Measurements from ENCODE around the gene SPAG17.

SPAG17 gene

DNA sequence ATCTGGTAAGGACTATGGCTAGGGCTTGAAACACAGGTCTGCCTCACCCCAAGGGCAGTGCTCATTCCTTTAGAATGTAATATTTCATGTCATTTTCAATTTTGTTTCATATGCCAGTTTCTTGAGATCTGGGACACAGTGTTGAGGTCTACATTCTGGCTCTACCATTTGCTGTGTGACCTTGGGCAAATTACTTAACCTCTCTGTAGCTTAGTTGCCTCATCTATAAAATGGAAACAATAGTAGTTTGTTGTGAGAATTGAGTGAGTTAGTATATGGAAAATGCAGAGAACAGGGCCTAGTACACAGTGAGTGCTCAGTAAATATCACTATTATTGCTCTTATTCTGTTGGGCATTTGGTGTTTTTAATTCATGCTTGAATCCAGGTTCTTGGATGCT, 171.1 kb downstream of the SPAG17 start:
- in situ Hi-C loops (cut with HindIII; ENCODE audit: low sequenced_read_pairs) = no loop called here
- H3K4me3 ChIP-seq (ENCODE audit: low read depth, low read length) = no peak overlapping the region
- TF ChIP-seq, protein P1, sequence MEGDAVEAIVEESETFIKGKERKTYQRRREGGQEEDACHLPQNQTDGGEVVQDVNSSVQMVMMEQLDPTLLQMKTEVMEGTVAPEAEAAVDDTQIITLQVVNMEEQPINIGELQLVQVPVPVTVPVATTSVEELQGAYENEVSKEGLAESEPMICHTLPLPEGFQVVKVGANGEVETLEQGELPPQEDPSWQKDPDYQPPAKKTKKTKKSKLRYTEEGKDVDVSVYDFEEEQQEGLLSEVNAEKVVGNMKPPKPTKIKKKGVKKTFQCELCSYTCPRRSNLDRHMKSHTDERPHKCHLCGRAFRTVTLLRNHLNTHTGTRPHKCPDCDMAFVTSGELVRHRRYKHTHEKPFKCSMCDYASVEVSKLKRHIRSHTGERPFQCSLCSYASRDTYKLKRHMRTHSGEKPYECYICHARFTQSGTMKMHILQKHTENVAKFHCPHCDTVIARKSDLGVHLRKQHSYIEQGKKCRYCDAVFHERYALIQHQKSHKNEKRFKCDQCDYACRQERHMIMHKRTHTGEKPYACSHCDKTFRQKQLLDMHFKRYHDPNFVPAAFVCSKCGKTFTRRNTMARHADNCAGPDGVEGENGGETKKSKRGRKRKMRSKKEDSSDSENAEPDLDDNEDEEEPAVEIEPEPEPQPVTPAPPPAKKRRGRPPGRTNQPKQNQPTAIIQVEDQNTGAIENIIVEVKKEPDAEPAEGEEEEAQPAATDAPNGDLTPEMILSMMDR (IDR thresholded peaks at IDR 0.05; ENCODE audit: low read depth, low read length, missing control alignments) = no peak
- DNase-seq (ENCODE audit: low read depth) = no peak

DNA sequence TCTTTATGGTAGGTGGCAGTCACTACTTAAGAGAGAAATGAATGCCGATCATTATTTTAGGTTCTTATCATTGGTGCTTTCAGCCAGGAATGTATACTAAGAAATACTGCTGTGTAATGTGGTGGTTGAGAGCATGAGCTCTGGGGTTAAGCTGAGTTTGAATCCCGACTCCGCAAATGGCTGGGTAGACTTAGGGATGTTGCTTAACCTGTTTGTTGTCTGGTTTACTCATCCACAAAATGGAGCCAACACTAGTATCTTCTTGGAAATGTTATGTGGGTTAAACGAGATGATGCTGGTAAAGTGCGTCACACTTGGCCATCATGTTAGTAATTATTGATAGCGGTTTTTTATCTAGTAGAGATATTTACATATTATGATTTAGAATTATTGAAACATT, 171.7 kb downstream of the SPAG17 start:
- H3K4me3 ChIP-seq (ENCODE audit: low read depth, low read length) = no peak overlapping the region
- in situ Hi-C loops (cut with HindIII; ENCODE audit: low sequenced_read_pairs) = no loop called here
- TF ChIP-seq, protein P1 (IDR thresholded peaks at IDR 0.05; ENCODE audit: low read depth, low read length, missing control alignments) = no peak
- DNase-seq (ENCODE audit: low read depth) = no peak

DNA sequence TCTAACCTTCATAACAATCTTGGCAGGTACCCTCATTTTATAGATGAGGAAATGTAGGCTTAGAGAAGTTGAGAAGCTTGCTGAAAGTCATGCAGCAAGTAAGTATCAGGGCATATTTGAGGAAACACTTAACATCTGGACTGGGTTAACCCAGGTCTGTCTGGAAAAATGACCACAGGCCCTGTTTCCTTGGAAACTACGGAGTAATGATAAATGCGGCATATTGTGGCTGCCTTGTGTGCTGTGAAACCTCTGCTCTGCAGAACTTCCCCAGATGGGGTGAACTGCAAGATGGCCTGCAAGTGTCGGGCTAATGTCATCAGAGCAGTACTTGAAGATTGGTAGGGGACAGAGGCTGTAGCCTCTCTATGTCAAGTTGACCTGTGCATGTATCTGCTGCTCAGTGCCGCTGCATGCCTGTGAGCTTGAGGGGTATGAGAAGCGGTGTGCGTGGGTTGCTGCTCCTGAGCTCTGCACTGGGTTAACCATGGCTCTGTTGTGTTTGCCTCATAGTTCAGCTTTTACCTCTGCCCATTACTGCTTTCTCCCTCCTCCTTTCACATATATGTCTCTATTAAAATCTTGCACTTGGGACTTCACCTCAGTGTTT, 172.4 kb downstream of the SPAG17 start:
- TF ChIP-seq, protein P1 (IDR thresholded peaks at IDR 0.05; ENCODE audit: low read depth, low read length, missing control alignments) = no peak
- DNase-seq (ENCODE audit: low read depth) = no peak
- no peak overlapping the region for H3K4me3 ChIP-seq (ENCODE audit: low read depth, low read length)
- in situ Hi-C loops (cut with HindIII; ENCODE audit: low sequenced_read_pairs) = no loop called here

DNA sequence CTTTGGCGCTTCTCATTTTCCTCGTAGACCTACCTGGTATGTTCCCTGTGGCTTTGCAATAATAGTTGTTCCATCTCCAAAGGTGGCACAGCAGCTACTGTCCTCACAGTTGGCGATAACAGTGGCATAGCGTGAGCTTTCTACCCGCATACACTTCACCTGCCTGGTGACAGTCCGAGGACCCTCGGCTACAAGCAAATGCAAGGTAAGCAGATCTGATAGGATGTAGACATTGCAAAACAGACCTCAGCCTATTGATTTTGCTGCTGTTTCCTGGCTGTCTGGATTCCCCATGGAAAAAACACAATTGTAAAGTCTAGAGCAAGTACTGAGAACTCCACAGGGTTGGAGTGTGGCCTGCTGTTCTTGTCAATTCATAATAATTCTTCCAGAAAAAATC, 177.0 kb downstream of the SPAG17 start:
- in situ Hi-C loops (cut with HindIII; ENCODE audit: low sequenced_read_pairs) = no loop called here
- TF ChIP-seq, protein P1 (IDR thresholded peaks at IDR 0.05; ENCODE audit: low read depth, low read length, missing control alignments) = no peak
- H3K4me3 ChIP-seq (ENCODE audit: low read depth, low read length) = no peak overlapping the region
- no peak for DNase-seq (ENCODE audit: low read depth)

DNA sequence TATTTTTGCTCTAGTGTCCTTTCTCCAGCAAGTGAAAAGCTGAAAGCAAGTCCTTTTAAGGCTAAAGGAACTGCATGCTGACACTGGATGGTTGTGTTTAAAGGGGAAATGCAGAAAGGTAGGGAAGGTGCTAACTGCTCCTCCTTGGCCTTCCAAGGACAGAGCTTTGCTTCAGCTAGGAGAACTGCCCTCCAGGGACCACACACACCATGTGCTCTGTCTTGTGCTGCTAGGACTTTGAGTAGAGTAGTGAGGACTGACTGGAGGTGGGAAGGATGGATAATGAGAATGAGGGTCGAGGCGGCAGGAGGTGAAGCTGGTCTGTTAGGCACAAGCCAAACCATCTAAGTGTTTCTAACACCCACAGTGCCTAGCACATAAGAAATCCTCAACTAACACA, 177.6 kb downstream of the SPAG17 start:
- TF ChIP-seq, protein P1 (IDR thresholded peaks at IDR 0.05; ENCODE audit: low read depth, low read length, missing control alignments) = no peak
- no peak overlapping the region for H3K4me3 ChIP-seq (ENCODE audit: low read depth, low read length)
- DNase-seq (ENCODE audit: low read depth) = no peak
- in situ Hi-C loops (cut with HindIII; ENCODE audit: low sequenced_read_pairs) = no loop called here

DNA sequence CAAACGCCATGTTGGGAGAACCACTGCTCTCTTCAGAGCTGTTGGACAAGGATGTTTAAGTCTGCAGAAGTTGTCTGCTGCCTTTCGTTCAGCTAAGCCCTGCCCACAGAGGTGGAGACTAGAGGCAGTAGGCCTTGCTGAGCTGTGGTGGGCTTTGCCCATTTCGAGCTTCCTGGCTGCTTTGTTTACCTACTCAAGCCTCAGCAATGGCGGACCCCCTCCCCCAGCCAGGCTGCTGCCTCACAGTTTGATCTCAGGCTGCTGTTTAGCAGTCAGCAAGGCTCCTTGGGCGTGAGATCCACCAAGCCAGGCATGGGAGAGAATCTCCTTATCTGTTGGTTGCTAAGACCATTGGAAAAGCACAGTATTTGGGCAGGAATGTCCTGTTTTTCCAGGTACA, 180.7 kb downstream of the SPAG17 start:
- TF ChIP-seq, protein P1 (IDR thresholded peaks at IDR 0.05; ENCODE audit: low read depth, low read length, missing control alignments) = no peak
- in situ Hi-C loops (cut with HindIII; ENCODE audit: low sequenced_read_pairs) = no loop called here
- H3K4me3 ChIP-seq (ENCODE audit: low read depth, low read length) = no peak overlapping the region
- DNase-seq (ENCODE audit: low read depth) = no peak
